GM12878 (cell line): Measurements from ENCODE around the gene RDM1. TPM values are rescaled to one million over a fixed set of nuclear protein-coding genes. Genes with fewer than 3 reads are reported as not detected.

Experiments
- ATAC-seq: fragments of 200-7000 bp; cut with Tn5 transposase; 3 replicates; pipeline ENCODE4 v1.9.1; 2020; ENCODE audit warnings: mild to moderate bottlenecking, moderate library complexity
- BruUV-seq: library from RNA; stranded (reverse); fragments of 400-500 nt; replicated peaks from 2 replicates; lab custom pipeline; 2021; lab: Mats Ljungman, UMichigan
- CTCF ChIA-PET: fragments of 300-600 bp; sonication (Branson Sonifier 250); formaldehyde crosslinking; extraction: SDS; loops from one replicate; lab custom pipeline; 2021; ENCODE audit warnings: inconsistent platforms; lab: Yijun Ruan, JAX
- POLR2A ChIA-PET: fragments of 350-600 bp; formaldehyde crosslinking; extraction: SDS; loops from one replicate; lab custom pipeline; 2021; ENCODE audit warnings: inconsistent platforms; lab: Charles Lee
- RAD21 ChIA-PET: fragments of 300-600 bp; sonication (Branson Sonifier 250); formaldehyde crosslinking; loops from one replicate; lab custom pipeline; 2023; ENCODE audit warnings: antibody characterized with exemption; ENCODE audit not compliant: unreplicated experiment; lab: Charles Lee
- SMC1A ChIA-PET: fragments of 300-600 bp; sonication (Branson Sonifier 250); formaldehyde crosslinking; loops from one replicate; lab custom pipeline; 2023; ENCODE audit not compliant: unreplicated experiment, uncharacterized antibody; lab: Charles Lee
- DNase-seq: peaks from one replicate; pipeline ENCODE4 v3.0.0-alpha.2; 2011; ENCODE audit warnings: low read depth, low spot score
- FAIRE-seq: peaks from 3 replicates; lab custom pipeline; 2011; peaks lifted over from hg19 to GRCh38; lab: Jason Lieb, UNC
- H2AFZ ChIP-seq: 2 replicates; pipeline ENCODE4 v1.6.0; 2011; ENCODE audit warnings: low read depth, low read length, control low read depth; ENCODE audit not compliant: control insufficient read depth
- H3K27ac ChIP-seq: 2 replicates; pipeline ENCODE4 v1.5.1; 2011; ENCODE audit warnings: control low read depth; ENCODE audit not compliant: control insufficient read depth, insufficient read depth
- H3K27me3 ChIP-seq, 2 experiments: replicated peaks in 1 of 2; 2 replicates each; pipeline versions ENCODE4 v1.6.0 to v1.6.1; 2011; ENCODE audit warnings: low read length in 1 of 2; ENCODE audit not compliant: control insufficient read depth in 2 of 2, insufficient read depth in 2 of 2
- H3K36me3 ChIP-seq, 2 experiments: 2 replicates each; pipeline ENCODE4 v1.5.1; 2011; ENCODE audit warnings: low read length in 1 of 2; ENCODE audit not compliant: control insufficient read depth in 2 of 2, insufficient read depth in 2 of 2
- H3K4me1 ChIP-seq: 2 replicates; pipeline ENCODE4 v1.6.1; 2011; ENCODE audit warnings: mild to moderate bottlenecking, low read length, moderate library complexity, mixed read lengths; ENCODE audit not compliant: control insufficient read depth, insufficient read depth
- H3K4me2 ChIP-seq: 2 replicates; pipeline ENCODE4 v1.6.0; 2011; ENCODE audit warnings: control low read depth; ENCODE audit not compliant: control insufficient read depth, insufficient read depth
- H3K4me3 ChIP-seq: fragments of 200-600 bp; sonication (generic); 2 replicates; pipeline ENCODE4 v1.5.1; 2016
- H3K79me2 ChIP-seq: 2 replicates; pipeline ENCODE4 v1.6.0; 2011; ENCODE audit warnings: low read length; ENCODE audit not compliant: control insufficient read depth, insufficient read depth
- H3K9ac ChIP-seq: 2 replicates; pipeline ENCODE4 v1.8.0; 2011; ENCODE audit warnings: low read length, control low read depth, mixed read lengths; ENCODE audit not compliant: control insufficient read depth, insufficient read depth
- H3K9me3 ChIP-seq: replicated peaks from 3 replicates; pipeline ENCODE4 v1.5.1; 2011; ENCODE audit warnings: mild to moderate bottlenecking, low read length; ENCODE audit not compliant: control insufficient read depth, insufficient read depth
- H4K20me1 ChIP-seq: 2 replicates; pipeline ENCODE4 v1.6.0; 2011; ENCODE audit not compliant: control insufficient read depth, insufficient read depth
- LARP7 ChIP-seq: fragments of 450-650 bp; IDR thresholded peaks from 2 replicates; pipeline ENCODE4 v1.6.1; 2017; ENCODE audit warnings: mild to moderate bottlenecking
- WGBS: methylation state at CpG from one replicate; pipeline ENCODE4 v1.1.6; 2016; ENCODE audit warnings: low lambda C conversion rate; ENCODE audit not compliant: insufficient replicate concordance, insufficient coverage; ENCODE audit errors: missing lambda C conversion rate; 5-methylcytosine and 5-hydroxymethylcytosine counted together
- in situ Hi-C: fragments of 300-500 bp; cut with MboI; formaldehyde crosslinking; loops from 9 replicates; pipeline ENCODE4 v1.14.3; 2018; ENCODE audit warnings: mixed read lengths
- intact Hi-C: fragments of 100-400 bp; cut with micrococcal nuclease; formaldehyde crosslinking; loops from one replicate; pipeline ENCODE4 v1.14.2; 2022; ENCODE audit not compliant: unreplicated experiment
- polyA plus RNA-seq, 11 experiments: library from polyadenylated mRNA; depleted of rRNA in 4 of 11; unstranded in 6 of 11; stranded (reverse) in 5 of 11; fragments of >200 nt; fragmentation: Nextera tagmentation in 4 of 11; fragmentation: Illumina TruSeq in 1 of 11; extraction: Ambion mirVana in 4 of 11; extraction: Trizol in 1 of 11; gene quantifications; 1 replicate in 1 of 11; 2 replicates in 10 of 11; pipeline versions ENCODE4 v1.2.1 to v1.2.3, GENCODE V29; 2011 to 2016; ENCODE audit warnings: inconsistent platforms in 2 of 11, missing spikeins in 2 of 11, low read depth in 1 of 11
- total RNA-seq, 4 experiments: library from RNA; depleted of rRNA in 3 of 4; stranded (reverse); fragments of >200 nt in 3 of 4; fragmentation: Illumina TruSeq in 1 of 4; extraction: Trizol in 1 of 4; gene quantifications; 2 replicates each; pipeline versions ENCODE4 v1.2.1 to v1.2.3, GENCODE V29; 2013 to 2021
- TF ChIP-seq, protein P1 (sequence below): fragments of 450-650 bp; IDR thresholded peaks from 2 replicates; pipeline ENCODE4 v1.6.1; 2014; ENCODE audit warnings: mild to moderate bottlenecking
- TF ChIP-seq, protein P2 (sequence below): fragments of 450-650 bp; IDR thresholded peaks from 2 replicates; pipeline ENCODE4 v1.6.1; 2018; ENCODE audit warnings: borderline replicate concordance, mild to moderate bottlenecking; ENCODE audit not compliant: partially characterized antibody

RDM1 gene
- total and polyA plus RNA-seq, 10 of the 15 experiments (the other 5 are each of a cell fraction or from before 2014, with no cell fraction given) = 5.7 to 18.4 (median 10.7) TPM

DNA sequence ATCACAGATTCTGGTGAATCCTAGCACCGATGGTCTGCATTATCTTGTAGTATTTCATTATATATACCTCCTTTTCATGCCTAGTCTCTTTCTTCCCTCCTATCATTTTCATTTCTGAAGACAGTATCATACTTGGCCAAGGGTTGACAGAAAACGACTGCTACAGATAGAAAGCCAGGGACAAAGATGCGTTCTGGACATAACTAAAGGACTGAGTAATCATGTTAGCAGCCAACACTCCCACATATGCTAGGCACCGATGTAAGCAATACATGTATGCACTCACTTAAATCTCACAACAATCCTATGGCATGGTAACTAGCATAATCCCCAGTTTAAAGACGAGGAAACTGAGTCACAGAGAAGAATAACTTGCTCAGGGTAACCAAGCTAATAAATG lies 22.9 kb downstream of the RDM1 start:
- Histone ChIP-seq H3K4me3 (no peak overlapping the region), H3K27ac (no peak overlapping the region), H3K27me3 (no peaks in the 10 kb centered on the region), H3K4me1 (no peaks in the 10 kb centered on the region), H4K20me1 (no peaks in the 10 kb centered on the region), H3K79me2 (no peaks in the 10 kb centered on the region), H3K9me3 (no peaks in the 10 kb centered on the region), H3K36me3 (no peaks in the 10 kb centered on the region), H3K4me2 (no peak overlapping the region), H2AFZ (no peak overlapping the region), H3K9ac (no peak overlapping the region)
- WGBS = 37% methylated on average over 5 of the region's 5 CpGs
- ChIA-PET RAD21 (interaction anchor here (1.1 kb wide), 1 partner anchor 31 kb away, joined by 3 read pairs; no protein-coding TSS in a partner anchor), POLR2A (no interaction called here), SMC1A (interaction anchor here (1.0 to 2.0 kb wide), 4 partner anchors 9 to 34 kb away, joined by 3 to 6 read pairs (median 3); no protein-coding TSS in a partner anchor), CTCF (interaction anchor here (0.8 to 1.5 kb wide), 4 partner anchors 15 to 58 kb away, joined by 3 to 5 read pairs (median 4); no protein-coding TSS in a partner anchor)
- BruUV-seq = no TSS peak
- intact Hi-C loops = no loop called here
- no peak for TF ChIP-seq LARP7
- TF ChIP-seq, protein P1, sequence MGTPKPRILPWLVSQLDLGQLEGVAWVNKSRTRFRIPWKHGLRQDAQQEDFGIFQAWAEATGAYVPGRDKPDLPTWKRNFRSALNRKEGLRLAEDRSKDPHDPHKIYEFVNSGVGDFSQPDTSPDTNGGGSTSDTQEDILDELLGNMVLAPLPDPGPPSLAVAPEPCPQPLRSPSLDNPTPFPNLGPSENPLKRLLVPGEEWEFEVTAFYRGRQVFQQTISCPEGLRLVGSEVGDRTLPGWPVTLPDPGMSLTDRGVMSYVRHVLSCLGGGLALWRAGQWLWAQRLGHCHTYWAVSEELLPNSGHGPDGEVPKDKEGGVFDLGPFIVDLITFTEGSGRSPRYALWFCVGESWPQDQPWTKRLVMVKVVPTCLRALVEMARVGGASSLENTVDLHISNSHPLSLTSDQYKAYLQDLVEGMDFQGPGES = no peak
- TF ChIP-seq, protein P2, sequence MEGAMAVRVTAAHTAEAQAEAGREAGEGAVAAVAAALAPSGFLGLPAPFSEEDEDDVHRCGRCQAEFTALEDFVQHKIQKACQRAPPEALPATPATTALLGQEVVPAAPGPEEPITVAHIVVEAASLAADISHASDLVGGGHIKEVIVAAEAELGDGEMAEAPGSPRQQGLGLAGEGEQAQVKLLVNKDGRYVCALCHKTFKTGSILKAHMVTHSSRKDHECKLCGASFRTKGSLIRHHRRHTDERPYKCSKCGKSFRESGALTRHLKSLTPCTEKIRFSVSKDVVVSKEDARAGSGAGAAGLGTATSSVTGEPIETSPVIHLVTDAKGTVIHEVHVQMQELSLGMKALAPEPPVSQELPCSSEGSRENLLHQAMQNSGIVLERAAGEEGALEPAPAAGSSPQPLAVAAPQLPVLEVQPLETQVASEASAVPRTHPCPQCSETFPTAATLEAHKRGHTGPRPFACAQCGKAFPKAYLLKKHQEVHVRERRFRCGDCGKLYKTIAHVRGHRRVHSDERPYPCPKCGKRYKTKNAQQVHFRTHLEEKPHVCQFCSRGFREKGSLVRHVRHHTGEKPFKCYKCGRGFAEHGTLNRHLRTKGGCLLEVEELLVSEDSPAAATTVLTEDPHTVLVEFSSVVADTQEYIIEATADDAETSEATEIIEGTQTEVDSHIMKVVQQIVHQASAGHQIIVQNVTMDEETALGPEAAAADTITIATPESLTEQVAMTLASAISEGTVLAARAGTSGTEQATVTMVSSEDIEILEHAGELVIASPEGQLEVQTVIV = no peak
- ATAC-seq (no peak), DNase-seq (no peak), FAIRE-seq (no peak)
- in situ Hi-C loops = no loop called here
